Loucy (cell line): ENCODE data around the gene GOLGA5.

Source experiments
- CTCF ChIP-seq: fragments of 200-600 bp; sonication (generic); conservative IDR thresholded peaks from 2 replicates; pipeline ENCODE4 v1.5.1; 2014; ENCODE audit warnings: mild to moderate bottlenecking, antibody characterized with exemption, low read length
- EZH2phosphoT487 ChIP-seq: fragments of 200-600 bp; IDR thresholded peaks from 2 replicates; pipeline ENCODE4 v1.6.1; 2018; ENCODE audit warnings: antibody characterized with exemption, mild to moderate bottlenecking, moderate library complexity, borderline replicate concordance

GRCh38 chr14:92751819-92752218 lies 42.3 kb upstream of the GOLGA5 start:
- TF ChIP-seq CTCF (no peak), EZH2phosphoT487 (no peak)
